ENCODE data around the gene SLC39A9.

GRCh38 chr14:69505338-69506240 lies 107.1 kb downstream of the SLC39A9 start:
- TF ChIP-seq CTCF (IDR thresholded peaks at IDR 0.05) (no peak), BHLHE40 (IDR thresholded peaks at IDR 0.05; ENCODE audit: low read depth, low read length) (no peak), REST (IDR thresholded peaks at IDR 0.05) (no peak), POLR2A (IDR thresholded peaks at IDR 0.05; ENCODE audit: low read length) (no peak), EP300 (IDR thresholded peaks at IDR 0.05) (no peak), MAX (IDR thresholded peaks at IDR 0.05) (no peak)
